NCI-H1417 treated with DMSO at 0.1 percent for 48 hours (cell line): ENCODE measurements around the gene GALNT8.
"Not testable (repeated sequence)": the region's sequence is repeated elsewhere in the genome, so short reads cannot be mapped to it uniquely, and the experiment has no call there.

ENCODE experiments used
- DNase-seq: peaks from one replicate; lab custom pipeline; 2025; lab: John Stamatoyannopoulos, UW

GALNT8 gene

GRCh38 chr12:4743046-4743445, 22.8 kb downstream of the GALNT8 start:
- no peak for DNase-seq

DNA sequence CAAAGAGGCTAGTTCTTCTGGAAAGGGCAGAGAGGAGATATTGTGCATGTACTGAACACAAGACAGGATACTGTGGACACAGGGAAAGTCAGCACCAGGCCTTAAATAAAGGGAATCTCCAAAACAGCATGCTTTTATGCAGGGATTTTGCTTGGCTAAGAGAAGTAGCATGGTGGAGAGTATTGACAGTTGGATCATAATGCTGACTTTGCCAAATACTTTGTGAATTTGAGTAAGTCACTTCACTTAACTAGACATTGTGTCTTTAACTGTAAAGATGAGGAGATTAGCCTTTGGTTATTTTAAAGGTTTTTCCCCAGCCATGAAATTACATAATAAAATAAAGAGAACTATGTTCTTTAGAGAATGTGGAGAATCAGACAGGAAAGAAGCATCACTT, 24.5 kb downstream of the GALNT8 start:
- DNase-seq = no peak

- DNase-seq = no peak
Measured at GRCh38 chr12:4745249-4745648, 25.0 kb downstream of the GALNT8 start.

GRCh38 chr12:4751654-4752053, 31.5 kb downstream of the GALNT8 start:
- DNase-seq = not testable (repeated sequence)

DNA sequence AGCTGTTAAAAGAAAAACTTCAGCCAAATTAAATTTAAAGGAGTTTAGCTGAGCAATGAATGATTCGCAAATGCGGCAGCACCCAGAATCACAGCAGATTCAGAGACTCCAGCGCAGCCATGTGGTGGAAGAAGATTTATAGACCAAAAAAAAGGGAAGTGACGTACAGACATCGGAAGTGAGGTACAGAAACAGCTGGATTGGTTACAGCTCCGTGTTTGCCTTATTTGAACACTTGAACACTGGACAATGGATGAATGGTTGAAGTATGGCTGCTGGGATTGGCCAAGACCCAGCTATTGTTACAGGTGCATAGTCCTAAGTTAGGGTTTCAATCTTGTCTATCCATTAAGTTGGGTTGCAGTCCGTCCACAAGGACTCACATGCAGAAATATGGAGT, 42.6 kb downstream of the GALNT8 start:
- DNase-seq = no peak

DNA sequence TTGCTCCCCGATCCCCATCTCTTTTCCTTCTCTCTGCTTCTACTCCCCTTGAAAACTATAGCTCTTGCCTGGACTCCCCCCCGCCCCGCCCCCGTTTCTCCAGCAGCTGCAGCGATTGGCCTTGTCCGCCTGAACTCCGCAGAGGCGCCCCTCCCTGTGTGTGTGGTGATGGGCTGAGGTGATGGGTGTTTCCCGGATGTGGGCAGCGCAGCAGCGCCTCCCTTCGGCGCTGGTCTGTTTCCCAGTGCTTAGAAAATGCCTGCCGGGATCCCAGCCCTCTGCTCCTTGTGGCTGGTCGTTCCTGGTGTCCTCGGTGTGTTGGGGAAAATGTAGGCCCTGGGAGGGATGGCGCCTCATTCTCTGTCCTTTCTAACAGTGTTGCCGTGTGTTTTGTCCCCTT, 43.3 kb downstream of the GALNT8 start:
- no peak for DNase-seq

GRCh38 chr12:4766445-4766844, 46.2 kb downstream of the GALNT8 start:
- DNase-seq = no peak

DNA sequence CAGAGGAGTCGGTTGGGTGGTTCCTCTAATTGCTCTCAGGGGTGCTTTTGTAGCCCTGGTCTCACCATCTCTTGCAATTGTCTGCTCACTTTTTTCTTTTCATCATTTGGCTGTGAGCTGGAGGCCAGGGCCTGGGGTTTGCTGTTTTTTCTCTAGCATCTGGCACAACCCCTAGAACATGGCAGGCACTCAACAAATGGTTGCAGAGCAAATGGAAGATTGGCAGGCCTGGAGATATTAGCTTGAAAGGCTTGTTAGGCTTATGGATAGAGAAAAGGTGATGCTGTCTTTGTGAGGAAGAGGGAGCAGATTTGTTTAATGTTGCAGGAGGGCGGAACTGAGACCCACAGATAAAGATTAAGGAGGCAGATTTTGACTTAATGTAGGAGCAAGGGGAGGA, 47.0 kb downstream of the GALNT8 start:
- no peak for DNase-seq

- no peak for DNase-seq
Measured at GRCh38 chr12:4768341-4768740, 48.1 kb downstream of the GALNT8 start.

DNA sequence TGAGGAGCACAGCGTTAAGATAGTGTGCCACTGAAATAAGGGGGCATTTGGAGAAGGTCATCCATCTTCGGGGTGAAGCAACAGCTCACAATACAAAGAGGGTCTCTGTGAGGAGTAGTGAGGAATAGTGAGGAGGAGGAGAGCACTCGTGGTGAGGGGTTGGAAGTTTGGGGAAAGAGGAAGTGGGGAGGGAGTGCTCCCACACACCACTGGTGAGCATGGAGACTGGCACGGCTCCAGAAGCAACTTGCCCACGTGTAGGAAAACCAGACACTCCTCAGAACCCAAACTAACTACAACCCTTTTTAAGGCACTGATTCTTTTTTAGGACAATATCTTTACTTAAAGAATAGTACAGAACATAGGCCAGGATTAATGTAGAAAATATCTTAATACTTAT, 48.9 kb downstream of the GALNT8 start:
- no peak for DNase-seq

DNA sequence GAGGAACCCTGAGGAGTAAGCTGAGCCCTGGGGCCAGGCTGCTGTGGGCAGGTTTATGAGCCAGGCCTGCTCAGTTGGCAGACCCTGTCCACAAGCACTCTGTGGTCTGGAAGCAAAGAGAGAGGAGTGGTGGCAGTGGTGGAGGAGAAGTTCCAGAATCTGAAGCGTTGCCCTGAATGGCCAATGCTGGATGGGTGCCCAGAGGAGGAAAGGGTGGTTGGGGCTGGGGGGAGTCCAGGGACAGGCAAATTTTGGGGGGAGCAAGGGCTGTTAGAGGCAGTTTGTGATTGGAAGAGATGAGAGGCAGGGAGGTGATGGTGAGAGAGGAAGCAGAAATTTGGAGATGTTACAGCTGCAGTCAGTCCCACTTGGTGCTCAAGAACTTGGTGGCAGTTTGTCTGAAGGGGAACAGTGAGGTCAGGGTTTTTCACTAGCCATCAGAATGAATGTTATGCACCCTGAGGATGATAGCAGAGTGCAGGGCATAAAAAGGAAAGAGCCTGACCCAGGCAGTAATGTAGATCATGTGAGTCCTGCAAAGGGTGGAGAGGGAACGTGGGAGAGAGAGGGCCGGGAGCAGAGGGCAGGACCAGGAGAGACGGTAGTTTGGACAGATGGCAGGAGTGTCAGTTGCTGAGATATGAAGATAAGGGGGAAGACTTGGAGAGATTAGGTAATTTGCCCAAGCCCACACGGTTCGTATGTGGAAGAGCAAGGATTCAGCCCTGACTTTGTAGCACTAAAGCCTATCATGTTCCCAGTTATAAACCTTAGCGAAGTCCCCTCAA, 51.2 kb downstream of the GALNT8 start:
- DNase-seq = no peak

- no peak for DNase-seq
Measured at GRCh38 chr12:4771960-4772566, 51.9 kb downstream of the GALNT8 start.

GRCh38 chr12:4775936-4776335, 55.7 kb downstream of the GALNT8 start:
- DNase-seq = no peak

DNA sequence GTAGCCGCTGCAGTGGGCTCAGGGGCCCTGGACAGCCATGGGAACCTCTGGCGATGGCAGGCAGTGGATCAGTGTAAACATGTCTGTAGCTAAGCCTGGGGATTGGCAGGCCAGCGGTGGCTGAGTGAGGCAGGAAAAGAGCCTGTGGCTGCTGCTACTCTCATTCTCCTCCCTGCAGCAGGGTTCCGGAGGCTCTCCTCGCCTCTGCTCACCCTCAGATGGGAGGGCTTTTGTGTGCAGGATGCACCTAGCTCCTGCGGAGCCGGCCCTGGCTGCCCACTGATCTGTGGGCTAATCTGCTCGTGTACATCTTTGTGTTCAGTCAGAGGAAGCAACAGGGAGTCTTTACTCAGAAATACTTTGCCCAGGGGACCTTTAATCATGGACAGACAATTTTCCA, 59.5 kb downstream of the GALNT8 start:
- DNase-seq = no peak

DNA sequence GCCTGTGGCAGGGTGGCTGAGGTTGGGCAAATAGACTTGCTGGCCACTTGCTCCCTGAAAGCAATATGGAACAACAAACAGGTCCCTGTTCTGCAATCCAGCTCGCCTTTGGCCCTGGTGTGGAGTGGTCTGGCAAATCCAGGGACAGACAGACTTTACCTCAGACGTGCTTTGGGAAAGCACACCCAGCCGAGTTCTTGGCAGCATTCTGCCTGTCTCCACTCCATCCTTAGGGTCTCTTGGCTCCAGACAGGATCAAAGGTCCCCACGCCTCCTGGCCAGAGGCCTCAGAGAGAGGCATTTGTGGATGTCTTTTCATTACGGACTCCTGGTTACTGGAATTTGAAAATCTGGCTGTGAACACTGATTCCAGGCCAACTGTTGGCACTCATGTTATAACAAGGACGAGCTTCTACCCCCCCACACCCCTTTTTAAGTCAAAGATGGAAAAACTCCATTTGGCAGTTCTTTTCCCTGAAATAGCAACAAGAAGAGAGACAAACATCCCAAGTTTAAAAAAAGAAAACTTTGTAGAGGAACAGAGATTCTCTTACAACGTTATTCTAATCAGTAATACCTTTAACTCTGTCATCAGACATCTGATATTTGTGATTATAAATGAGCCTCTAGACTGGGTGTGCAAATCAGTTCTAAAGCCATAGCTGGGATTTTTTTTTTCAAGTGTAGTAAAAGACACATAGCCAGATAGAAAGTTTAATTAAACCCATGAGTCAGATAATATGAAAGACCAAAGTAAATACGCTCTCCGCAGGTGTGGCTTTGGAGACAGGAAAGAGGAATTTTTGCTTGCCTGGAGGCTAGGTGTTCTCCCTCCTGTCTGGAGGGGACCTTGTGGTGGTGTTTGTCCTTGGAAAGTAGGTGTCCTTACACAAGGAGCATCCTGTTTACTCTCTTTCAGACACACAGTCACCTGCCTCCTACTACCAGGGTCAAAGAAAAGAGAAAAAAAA, 60.7 kb downstream of the GALNT8 start:
- no peak for DNase-seq

DNA sequence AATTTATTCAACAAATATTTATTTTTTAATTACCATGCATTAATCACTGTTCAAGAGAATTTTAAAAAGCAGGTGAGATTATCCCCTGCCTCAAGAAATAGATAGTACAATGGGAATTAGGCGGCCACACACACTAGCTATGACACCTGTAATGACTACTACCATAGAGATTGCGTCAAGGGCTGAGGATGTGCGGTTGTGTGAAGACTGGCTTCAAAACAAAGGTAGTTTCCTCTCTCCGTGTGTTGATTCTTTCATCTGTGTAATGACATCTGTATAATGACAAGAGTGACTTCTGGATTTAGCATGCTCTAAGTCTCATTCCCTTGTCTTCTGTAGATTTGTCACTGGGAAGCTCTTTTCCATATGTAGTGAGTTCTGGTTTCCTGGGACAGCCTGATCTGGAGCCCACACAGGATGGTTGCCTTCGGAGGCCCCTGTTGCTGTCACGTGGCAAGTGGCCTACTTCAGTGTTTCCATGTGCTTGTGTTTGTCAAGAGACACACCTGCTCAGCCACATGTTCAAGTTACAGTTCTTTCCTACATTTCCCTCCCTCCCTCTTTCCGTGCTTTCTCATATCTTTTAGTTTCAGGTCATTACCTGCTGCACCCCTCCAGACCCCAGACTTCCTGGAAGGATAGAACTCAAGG, 64.3 kb downstream of the GALNT8 start:
- DNase-seq = no peak

DNA sequence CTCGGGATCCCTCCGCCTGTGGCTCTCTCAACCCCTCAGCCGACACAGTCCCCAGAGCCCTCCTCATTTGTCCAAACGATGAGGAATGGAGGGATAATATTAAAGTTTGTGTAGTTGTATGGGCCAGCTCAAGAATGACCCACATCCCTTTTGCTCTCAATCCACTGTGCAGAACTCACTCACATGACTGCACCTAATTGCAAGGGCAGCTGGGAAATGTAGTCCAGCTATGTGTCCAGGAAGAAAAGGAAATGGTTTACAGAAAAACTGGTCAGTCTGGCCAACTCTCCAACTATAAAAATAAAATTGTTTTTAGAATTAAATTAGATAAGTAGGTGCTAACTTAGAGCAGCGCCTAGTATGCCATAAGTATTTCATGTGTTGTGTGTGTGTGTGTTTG, 66.6 kb downstream of the GALNT8 start:
- DNase-seq = no peak

GRCh38 chr12:4787965-4788364, 67.8 kb downstream of the GALNT8 start:
- DNase-seq = no peak

- no peak for DNase-seq
Measured at GRCh38 chr12:4789776-4790175, 69.6 kb downstream of the GALNT8 start.

DNA sequence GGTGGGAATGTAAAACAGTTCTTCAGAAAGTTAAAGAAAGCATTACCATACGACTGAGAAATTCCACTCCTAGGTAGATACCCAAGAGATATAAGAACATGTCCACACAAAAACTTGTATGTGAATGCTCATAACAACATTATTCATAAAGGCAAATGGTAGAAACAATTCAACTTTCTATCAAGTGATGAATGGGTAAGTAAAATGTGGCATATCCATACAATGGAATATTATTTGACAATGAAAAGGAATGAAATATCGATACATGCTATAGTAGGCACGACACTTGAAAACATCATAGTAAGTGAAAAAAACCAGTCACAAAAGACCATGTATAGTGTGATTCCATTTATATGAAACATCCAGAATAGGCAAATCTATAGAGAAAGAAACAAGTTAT, 71.3 kb downstream of the GALNT8 start:
- no peak for DNase-seq

DNA sequence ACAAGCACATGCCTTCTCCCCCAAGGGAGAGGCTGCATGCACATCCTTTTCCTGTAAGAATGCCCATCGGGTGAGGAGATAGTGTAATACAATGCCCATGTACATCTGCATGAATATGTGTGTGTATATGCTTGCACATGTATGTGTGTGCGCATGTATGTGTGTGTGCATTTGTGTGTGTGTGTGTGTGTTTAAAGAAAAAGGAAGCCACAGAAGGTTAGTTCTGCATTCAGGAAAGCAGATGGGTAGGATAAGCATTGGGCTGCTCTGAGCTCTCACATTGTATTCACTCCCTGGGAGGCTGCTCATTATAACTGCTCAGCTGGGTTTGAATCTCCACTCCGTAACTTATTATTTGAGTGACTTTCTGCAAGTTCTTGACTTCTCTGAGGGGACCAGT, 74.3 kb downstream of the GALNT8 start:
- DNase-seq = no peak

DNA sequence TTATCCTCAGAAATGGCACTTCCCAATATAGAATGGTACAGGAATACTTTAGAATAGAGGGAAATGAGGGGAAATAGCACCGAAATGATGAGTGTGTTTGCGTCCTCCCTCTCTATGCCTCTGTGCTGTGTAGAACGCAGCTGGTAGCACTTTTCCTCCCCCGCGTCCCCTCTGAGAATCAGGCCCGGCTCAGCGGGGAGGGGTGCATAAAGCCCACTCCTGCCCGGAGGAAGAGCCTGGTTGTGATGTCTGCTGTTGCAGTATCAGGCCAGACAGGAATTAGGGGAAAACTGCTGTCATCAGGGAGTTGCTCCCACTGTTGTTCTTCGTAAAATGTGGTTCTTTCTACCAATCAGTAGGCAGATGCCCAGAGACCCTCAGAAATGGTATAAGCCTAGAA, 76.0 kb downstream of the GALNT8 start:
- no peak for DNase-seq
